A549 (cell line): ENCODE measurements around the gene CDADC1.

Experiments
- CEBPB ChIP-seq, 2 experiments: fragments of >200 bp in 1 of 2; sonication (Bioruptor Twin) in 1 of 2; formaldehyde crosslinking in 1 of 2; IDR thresholded peaks; 2 replicates each; pipeline ENCODE4 v1.6.1; 2012 to 2016
- CTCF ChIP-seq: fragments of >200 bp; sonication (Bioruptor Twin); formaldehyde crosslinking; IDR thresholded peaks from 3 replicates; pipeline ENCODE4 v1.5.1; 2016
- HDAC2 ChIP-seq: fragments of 200-600 bp; sonication (generic); IDR thresholded peaks from 2 replicates; pipeline ENCODE4 v1.6.1; 2016
- POLR2A ChIP-seq: IDR thresholded peaks from 2 replicates; pipeline ENCODE4 v1.6.1; 2012; ENCODE audit warnings: mild to moderate bottlenecking, low read length
- REST ChIP-seq: fragments of 200-600 bp; sonication (generic); IDR thresholded peaks from 2 replicates; pipeline ENCODE4 v1.6.1; 2016; ENCODE audit warnings: antibody characterized with exemption, mild to moderate bottlenecking, moderate library complexity
- RFX5 ChIP-seq: fragments of 450-650 bp; IDR thresholded peaks from 2 replicates; pipeline ENCODE4 v1.7.1; 2014; ENCODE audit warnings: antibody characterized with exemption, mild to moderate bottlenecking, moderate library complexity

- no peak for TF ChIP-seq CTCF
- TF ChIP-seq REST: no peak
- TF ChIP-seq RFX5: no peak
- TF ChIP-seq POLR2A: no peak
- TF ChIP-seq CEBPB (IDR thresholded peaks at IDR 0.05): no peak
- no peak for TF ChIP-seq HDAC2
Measured at GRCh38 chr13:49279885-49280284, 32.2 kb downstream of the CDADC1 start.
